K562 (cell line): ENCODE data around the gene FAM227B. TPM values are rescaled to one million over a fixed set of nuclear protein-coding genes. Genes with fewer than 3 reads are reported as not detected.
A peak's percentile ranks its signal among the peaks of the same experiment; 100 is the strongest.

Experiments
- ATAC-seq: fragments of 200-7000 bp; cut with Tn5 transposase; 3 replicates; pipeline ENCODE4 v1.9.1; 2020; ENCODE audit warnings: moderate library complexity
- BruUV-seq: library from RNA; stranded (reverse); fragments of 400-500 nt; replicated peaks from 2 replicates; lab custom pipeline; 2021; lab: Mats Ljungman, UMichigan
- CTCF ChIA-PET: fragments of 300-600 bp; formaldehyde crosslinking; extraction: SDS; loops from one replicate; lab custom pipeline; 2021; ENCODE audit warnings: low intra/inter-chr PET ratio; lab: Yijun Ruan, JAX
- POLR2A ChIA-PET: fragments of 300-600, 350-650 bp; sonication (Branson Sonifier 250); formaldehyde crosslinking; extraction: SDS; loops from one replicate; lab custom pipeline; 2021; ENCODE audit warnings: antibody characterized with exemption, inconsistent platforms; lab: Yijun Ruan, JAX
- DNase-seq, 4 experiments: peaks; one replicate each; pipeline versions ENCODE4 v3.0.0 to v3.0.0-alpha.2; 2011 to 2018; ENCODE audit warnings: low spot score in 3 of 4, mixed read lengths in 3 of 4; ENCODE audit errors: extremely low read depth in 1 of 4
- FAIRE-seq: peaks from 2 replicates; lab custom pipeline; 2011; peaks lifted over from hg19 to GRCh38; lab: Jason Lieb, UNC
- H2AFZ ChIP-seq: 2 replicates; pipeline ENCODE4 v1.6.0; 2011; ENCODE audit warnings: low read depth, low read length, control low read depth, inconsistent platforms
- H3K27ac ChIP-seq: fragments of 200-600 bp; 3 replicates; pipeline ENCODE4 v1.8.0; 2011; ENCODE audit warnings: low read depth, mild to moderate bottlenecking, control low read depth, inconsistent platforms, low read length, moderate library complexity, mixed read lengths; ENCODE audit errors: extremely low read depth
- H3K27me3 ChIP-seq, 2 experiments: fragments of 300-600 bp in 1 of 2; 2 replicates in 1 of 2; 3 replicates in 1 of 2; pipeline versions ENCODE4 v1.6.0 to v1.8.0; 2011; ENCODE audit warnings: inconsistent platforms in 2 of 2, low read length in 2 of 2, mild to moderate bottlenecking in 1 of 2, mixed read lengths in 1 of 2, moderate library complexity in 1 of 2; ENCODE audit not compliant: control insufficient read depth in 2 of 2, insufficient read depth in 2 of 2
- H3K36me3 ChIP-seq: fragments of 300-600 bp; 3 replicates; pipeline ENCODE4 v1.8.0; 2011; ENCODE audit warnings: mild to moderate bottlenecking, low read length, inconsistent platforms; ENCODE audit not compliant: control insufficient read depth, insufficient read depth
- H3K4me1 ChIP-seq, 2 experiments: fragments of 200-600 bp in 1 of 2; replicated peaks in 1 of 2; 2 replicates in 1 of 2; 3 replicates in 1 of 2; pipeline versions ENCODE4 v1.5.1 to v1.8.0; 2011; ENCODE audit warnings: inconsistent platforms in 2 of 2, low read length in 2 of 2, mild to moderate bottlenecking in 1 of 2, mixed read lengths in 1 of 2, moderate library complexity in 1 of 2; ENCODE audit not compliant: control insufficient read depth in 2 of 2, insufficient read depth in 2 of 2
- H3K4me2 ChIP-seq: 2 replicates; pipeline ENCODE4 v1.6.1; 2011; ENCODE audit warnings: low read length, control low read depth, inconsistent platforms, mixed read lengths; ENCODE audit not compliant: insufficient read depth
- H3K4me3 ChIP-seq: fragments of 200-600 bp; sonication (generic), shearing (Covaris generic); 2 replicates; pipeline ENCODE4 v1.5.1; 2016; ENCODE audit warnings: control low read depth, inconsistent platforms
- H3K79me2 ChIP-seq: fragments of 200-600 bp; 3 replicates; pipeline ENCODE4 v1.8.0; 2011; ENCODE audit warnings: low read length, inconsistent platforms; ENCODE audit not compliant: control insufficient read depth, insufficient read depth
- H3K9ac ChIP-seq, 2 experiments: 2 replicates each; pipeline versions ENCODE4 v1.6.0 to v1.6.1; 2011; ENCODE audit warnings: low read depth in 2 of 2, low read length in 2 of 2, control low read depth in 1 of 2, inconsistent platforms in 1 of 2, mild to moderate bottlenecking in 1 of 2, mixed read lengths in 1 of 2; ENCODE audit not compliant: insufficient read depth in 1 of 2
- H3K9me1 ChIP-seq: one replicate; pipeline ENCODE4 v1.6.0; 2011; ENCODE audit warnings: inconsistent platforms, mild to moderate bottlenecking, low read length, moderate library complexity; ENCODE audit not compliant: control insufficient read depth, insufficient read depth
- H3K9me3 ChIP-seq: replicated peaks from 2 replicates; pipeline ENCODE4 v1.5.1; 2011; ENCODE audit warnings: low read depth, low read length, inconsistent platforms; ENCODE audit not compliant: control insufficient read depth, insufficient read depth
- H4K20me1 ChIP-seq: replicated peaks from 2 replicates; pipeline ENCODE4 v1.6.1; 2011; ENCODE audit warnings: low read length, inconsistent platforms, mixed read lengths; ENCODE audit not compliant: control insufficient read depth, insufficient read depth
- ATF7 ChIP-seq: fragments of 450-650 bp; IDR thresholded peaks from 2 replicates; pipeline ENCODE4 v1.7.1; 2014; ENCODE audit warnings: mild to moderate bottlenecking, moderate library complexity
- BRCA1 ChIP-seq, 2 experiments: fragments of 450-650 bp in 1 of 2; sonication (generic) in 1 of 2; formaldehyde crosslinking in 1 of 2; IDR thresholded peaks; 2 replicates each; pipeline versions ENCODE4 v1.5.0 to v1.6.1; 2017 to 2020; ENCODE audit warnings: mild to moderate bottlenecking in 1 of 2, missing genetic modification reagents in 1 of 2
- CBX2 ChIP-seq: fragments of 200-600 bp; sonication (generic); IDR thresholded peaks from one replicate; pipeline ENCODE4 v1.6.1; 2012; ENCODE audit warnings: mild to moderate bottlenecking, low read length, inconsistent platforms; ENCODE audit not compliant: insufficient read depth, poor library complexity, severe bottlenecking
- CTBP1 ChIP-seq: fragments of 450-650 bp; IDR thresholded peaks from 2 replicates; pipeline ENCODE4 v1.6.1; 2016; ENCODE audit warnings: borderline replicate concordance
- FIP1L1 ChIP-seq: fragments of 200-400 bp; formaldehyde crosslinking; IDR thresholded peaks from 2 replicates; pipeline ENCODE4 v1.6.1; 2018; ENCODE audit warnings: mild to moderate bottlenecking, low read depth, low read length; ENCODE audit not compliant: poor library complexity, severe bottlenecking
- FOXJ2 ChIP-seq: fragments of 200-800 bp; sonication (Bioruptor generic); IDR thresholded peaks from 2 replicates; pipeline ENCODE4 v1.6.1; 2016; ENCODE audit warnings: missing genetic modification characterization, missing compliant biosample characterization
- KAT7 ChIP-seq: sonication (generic); formaldehyde crosslinking; IDR thresholded peaks from 2 replicates; pipeline ENCODE4 v1.8.0; 2022; ENCODE audit warnings: missing genetic modification reagents, mild to moderate bottlenecking, borderline replicate concordance
- KLF13 ChIP-seq: fragments of 450-650 bp; IDR thresholded peaks from 2 replicates; pipeline ENCODE4 v1.6.1; 2016; ENCODE audit warnings: missing genetic modification characterization, low read depth, mild to moderate bottlenecking, missing compliant biosample characterization, moderate library complexity, borderline replicate concordance
- MAFG ChIP-seq: fragments of 450-650 bp; conservative IDR thresholded peaks from 2 replicates; pipeline ENCODE4 v1.6.1; 2016; ENCODE audit warnings: missing genetic modification characterization, missing compliant biosample characterization
- PCBP1 ChIP-seq: fragments of 200-400 bp; formaldehyde crosslinking; IDR thresholded peaks from 2 replicates; pipeline ENCODE4 v1.6.1; 2018; ENCODE audit warnings: mild to moderate bottlenecking, low read depth, low read length; ENCODE audit not compliant: poor library complexity, severe bottlenecking
- RCOR1 ChIP-seq, 2 experiments: IDR thresholded peaks; 2 replicates each; pipeline ENCODE4 v1.6.1; 2012; ENCODE audit warnings: low read depth in 2 of 2, low read length in 2 of 2, borderline replicate concordance in 1 of 2, improper control_type of control experiment in 1 of 2
- RHOXF2B ChIP-seq: fragments of 250-450 bp; sonication (Bioruptor Pico); conservative IDR thresholded peaks from 2 replicates; pipeline ENCODE4 v1.5.1; 2021
- U2AF1 ChIP-seq: fragments of 200-400 bp; formaldehyde crosslinking; optimal IDR thresholded peaks from 2 replicates; pipeline ENCODE3; 2017; ENCODE audit warnings: mild to moderate bottlenecking, low read depth, low read length, moderate library complexity
- ZBTB8A ChIP-seq: fragments of 450-650 bp; IDR thresholded peaks from 2 replicates; pipeline ENCODE4 v1.6.1; 2018; ENCODE audit warnings: mild to moderate bottlenecking, moderate library complexity; ENCODE audit not compliant: partially characterized antibody
- ZEB2 ChIP-seq: fragments of 450-650 bp; IDR thresholded peaks from 2 replicates; pipeline ENCODE4 v1.6.1; 2016
- ZFP36 ChIP-seq: fragments of 150-350 bp; IDR thresholded peaks from 2 replicates; pipeline ENCODE4 v1.6.1; 2018; ENCODE audit warnings: low read length, low read depth; ENCODE audit not compliant: partially characterized antibody
- ZNF609 ChIP-seq: sonication (generic); formaldehyde crosslinking; IDR thresholded peaks from 2 replicates; pipeline ENCODE4 v1.8.1; 2023; ENCODE audit warnings: missing genetic modification reagents, mild to moderate bottlenecking, borderline replicate concordance
- ZNF655 ChIP-seq: fragments of 250-450 bp; sonication (Bioruptor Pico); IDR thresholded peaks from 2 replicates; pipeline ENCODE4 v1.5.0; 2021
- WGBS: fragments of 100-300 bp; shearing (Covaris generic); methylation state at CpG from one replicate; pipeline ENCODE4 v1.1.6; 2016; ENCODE audit warnings: low coverage, mixed read lengths; ENCODE audit not compliant: insufficient coverage; ENCODE audit errors: missing lambda C conversion rate; 5-methylcytosine and 5-hydroxymethylcytosine counted together
- in situ Hi-C: fragments of 300-500 bp; cut with MboI; formaldehyde crosslinking; loops from 4 replicates; pipeline ENCODE4 v1.15.0; 2018; ENCODE audit warnings: inconsistent platforms, mixed read lengths
- intact Hi-C: fragments of 100-400 bp; cut with micrococcal nuclease; formaldehyde crosslinking; loops from 2 replicates; pipeline ENCODE4 v1.14.2; 2022
- polyA plus RNA-seq, 8 experiments: library from polyadenylated mRNA; depleted of rRNA in 4 of 8; stranded (reverse) in 5 of 8; unstranded in 3 of 8; fragments of >200 nt; fragmentation: Nextera tagmentation in 2 of 8; fragmentation: Illumina TruSeq in 1 of 8; extraction: Ambion mirVana in 2 of 8; extraction: Trizol in 1 of 8; gene quantifications; 2 replicates each; pipeline versions ENCODE4 v1.2.1 to v1.2.3, GENCODE V29; 2011 to 2014; ENCODE audit warnings: inconsistent platforms in 1 of 8, missing spikeins in 1 of 8
- total RNA-seq, 7 experiments: library from RNA; depleted of rRNA in 6 of 7; stranded (reverse); fragments of >200 nt in 6 of 7; fragmentation: Illumina TruSeq in 2 of 7; extraction: Trizol in 2 of 7; gene quantifications; 2 replicates each; pipeline versions ENCODE4 v1.2.1 to v1.2.3, GENCODE V29; 2011 to 2021; ENCODE audit warnings: low replicate concordance in 1 of 7

Gene FAM227B
- total and polyA plus RNA-seq, 9 of the 15 experiments (the other 6 are each of a cell fraction or from before 2014, with no cell fraction given): 5.1 to 12.5 (median 11.2) TPM

DNA sequence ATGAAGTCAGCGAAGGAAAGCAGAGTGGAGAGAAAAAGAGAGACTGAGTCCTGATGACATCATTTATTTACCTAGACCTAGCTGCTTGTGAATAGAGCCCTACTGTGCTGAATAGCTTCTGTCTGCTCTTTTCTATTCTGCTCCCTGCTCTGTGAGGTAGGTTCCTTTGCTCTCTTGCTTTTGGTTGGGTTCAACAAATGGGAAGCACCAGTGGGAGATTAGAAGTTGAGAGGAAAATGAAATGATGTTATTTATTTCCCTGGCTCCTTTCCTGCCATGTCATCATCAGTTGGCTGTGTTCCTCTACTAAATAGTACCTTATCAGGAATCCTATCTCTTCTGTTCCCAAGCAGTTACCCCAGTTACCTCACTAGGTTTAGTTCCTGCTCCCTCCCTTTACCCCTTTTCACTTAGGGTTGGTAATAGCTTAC lies 23.8 kb upstream of the FAM227B start:
- no peaks in the 10 kb centered on the region for H3K9me1 ChIP-seq
- 100% methylated on average over 1 of the region's 1 CpG for WGBS
- in situ Hi-C loops: no loop called here
- H4K20me1 ChIP-seq: no peaks in the 10 kb centered on the region
- H3K4me3 ChIP-seq: no peak overlapping the region
- H3K4me2 ChIP-seq: no peak overlapping the region
- H3K9me3 ChIP-seq: no peaks in the 10 kb centered on the region
- BruUV-seq: no TSS peak
- intact Hi-C loops: no loop called here
- no peak overlapping the region for H3K9ac ChIP-seq
- POLR2A ChIA-PET: no interaction called here
- H3K36me3 ChIP-seq: peaks cover 5% of the 10 kb centered on the region; the same call in 2 of the 3 replicates
- no peaks in the 10 kb centered on the region for H3K27me3 ChIP-seq
- CTCF ChIA-PET: no interaction called here
- ATAC-seq (peak; percentile 65), FAIRE-seq (no peak), DNase-seq (peak in 1 of 4 experiments; percentile 6)
- no peak overlapping the region for H2AFZ ChIP-seq
- peaks cover 0 to 6% of the 10 kb centered on the region in 2 experiments; a peak in 3 of 5 replicates for H3K4me1 ChIP-seq
- no peaks in the 10 kb centered on the region for H3K79me2 ChIP-seq
- no peak overlapping the region for H3K27ac ChIP-seq
- TF ChIP-seq RHOXF2B (CRISPR knock-in tag) (no peak), ZBTB8A (no peak), MAFG (tag) (peak; percentile 79), FOXJ2 (peak; percentile 84; the same call in 1 of the 2 replicates), KAT7 (CRISPR knock-in tag) (no peak), ZFP36 (no peak), ZNF655 (CRISPR knock-in tag) (no peak), U2AF1 (no peak), RCOR1 (IDR thresholded peaks at IDR 0.05; ENCODE audit: borderline replicate concordance in 1 of 2, low read depth in 2 of 2, low read length in 2 of 2) (no peak), PCBP1 (no peak), ZEB2 (no peak), FIP1L1 (no peak), CTBP1 (no peak), ATF7 (peak; percentile 80; the same call in 1 of the 2 replicates), ZNF609 (CRISPR knock-in tag) (no peak), CBX2 (no peak), KLF13 (no peak), BRCA1 (IDR thresholded peaks at IDR 0.05) (no peak), BRCA1 (CRISPR knock-in tag; IDR thresholded peaks at IDR 0.05) (no peak)
